Breast epithelium (tissue), 4 donors: ENCODE results near the gene FCN3. TPM values are rescaled to one million over a fixed set of nuclear protein-coding genes. Genes with fewer than 3 reads are reported as not detected.
A peak's percentile ranks its signal among the peaks of the same experiment; 100 is the strongest.

ENCODE experiments used
- DNase-seq, 2 donors: peaks; one replicate each; pipeline ENCODE4 v3.0.0-alpha.2; 2019; ENCODE audit warnings: low spot score in 2 of 2
- H3K27ac ChIP-seq, 2 donors: fragments of 200-600 bp; sonication (generic) in 1 of 2; one replicate each; pipeline ENCODE4 v1.5.1; 2016 to 2019; ENCODE audit warnings: mild to moderate bottlenecking in 1 of 2
- H3K27me3 ChIP-seq, 2 donors: fragments of 200-600 bp; sonication (generic) in 1 of 2; one replicate each; pipeline versions ENCODE4 v1.5.1 to v1.6.0; 2017 to 2019; ENCODE audit warnings: control low read depth in 1 of 2, mild to moderate bottlenecking in 1 of 2
- H3K36me3 ChIP-seq: fragments of 200-600 bp; one replicate; pipeline ENCODE4 v1.5.1; 2019
- H3K4me1 ChIP-seq, 2 donors: fragments of 200-600 bp; sonication (generic); one replicate each; pipeline ENCODE4 v1.5.1; 2016 to 2019; ENCODE audit warnings: control low read depth in 1 of 2
- H3K4me3 ChIP-seq, 3 donors: fragments of 200-600 bp; sonication (generic); 1 replicate in 2 of 3; 2 replicates in 1 of 3; pipeline ENCODE4 v1.5.1; 2016 to 2019; ENCODE audit warnings: mild to moderate bottlenecking in 3 of 3, moderate library complexity in 2 of 3
- H3K9me3 ChIP-seq, 2 donors: fragments of 200-600 bp; sonication (generic) in 1 of 2; one replicate each; pipeline ENCODE4 v1.5.1; 2016 to 2019; ENCODE audit warnings: control low read depth in 1 of 2
- CTCF ChIP-seq, 3 donors: fragments of 450-650 bp; IDR thresholded peaks; one replicate each; pipeline ENCODE4 v1.5.1; 2016 to 2017; ENCODE audit warnings: antibody characterized with exemption in 3 of 3, mild to moderate bottlenecking in 3 of 3, moderate library complexity in 3 of 3
- POLR2A ChIP-seq: fragments of 450-650 bp; IDR thresholded peaks from one replicate; pipeline ENCODE4 v1.6.1; 2016; ENCODE audit warnings: antibody characterized with exemption, mild to moderate bottlenecking, moderate library complexity
- POLR2AphosphoS5 ChIP-seq, 3 donors: sonication (generic); formaldehyde crosslinking; IDR thresholded peaks; one replicate each; pipeline ENCODE4 v1.6.1; 2017; ENCODE audit warnings: antibody characterized with exemption in 3 of 3
- intact Hi-C: fragments of 100-400 bp; cut with DNase I; formaldehyde crosslinking; loops from one replicate; pipeline ENCODE4 v1.15.1; 2023; ENCODE audit warnings: low total_unique reads
- total RNA-seq, 3 donors: library from RNA; depleted of rRNA; stranded (reverse); fragments of >200 nt; gene quantifications; one replicate each; pipeline ENCODE4 v1.1.0, GENCODE V29; 2016

FCN3 gene
- total RNA-seq, 3 donors from 2014 or later, result 6.0 to 10.5 (median 7.4) TPM

GRCh38 chr1:27342778-27343638 is 31.6 kb downstream of the FCN3 start:
- Histone ChIP-seq H3K4me1 (peaks cover 3 to 4% of the 10 kb centered on the region in 2 donors), H3K4me3 (peak overlapping the region in 2 of 3 donors; percentile 60 to 70), H3K27me3 (no peaks in the 10 kb centered on the region), H3K27ac (peak overlapping the region; percentile 87 to 89), H3K36me3 (no peaks in the 10 kb centered on the region), H3K9me3 (no peaks in the 10 kb centered on the region)
- intact Hi-C loops, result no loop called here
- TF ChIP-seq CTCF (IDR thresholded peaks at IDR 0.05), result no peak
- no peak for TF ChIP-seq POLR2AphosphoS5 (IDR thresholded peaks at IDR 0.05)
- TF ChIP-seq POLR2A, result no peak
- peak; percentile 61 to 79 for DNase-seq

GRCh38 chr1:27342391-27342777 is 32.2 kb downstream of the FCN3 start:
- H3K36me3 ChIP-seq, result no peaks in the 10 kb centered on the region
- no peaks in the 10 kb centered on the region for H3K9me3 ChIP-seq
- DNase-seq, result peak in 1 of 2 donors; percentile 38
- TF ChIP-seq CTCF (IDR thresholded peaks at IDR 0.05) (no peak), POLR2A (no peak), POLR2AphosphoS5 (IDR thresholded peaks at IDR 0.05) (peak in 1 of 3 donors; percentile 4)
- H3K4me3 ChIP-seq, result peak overlapping the region in 2 of 3 donors; percentile 60 to 70
- peaks cover 3 to 4% of the 10 kb centered on the region in 2 donors for H3K4me1 ChIP-seq
- H3K27ac ChIP-seq, result peak overlapping the region; percentile 87 to 89
- intact Hi-C loops, result no loop called here
- no peaks in the 10 kb centered on the region for H3K27me3 ChIP-seq

GRCh38 chr1:27341525-27342252 is 32.9 kb downstream of the FCN3 start, which contains the start of gene SYTL1:
SYTL1 (plus strand) TSS chr1:27342022; CDS start chr1:27345335, 3,313 bp downstream.
- Histone ChIP-seq H3K4me1 (peaks cover 3 to 4% of the 10 kb centered on the region in 2 donors), H3K4me3 (peak within 1 kb of the TSS in 2 of 3 donors; percentile 60 to 70), H3K27ac (peak within 1 kb of the TSS; percentile 87 to 89), H3K9me3 (no peaks in the 10 kb centered on the region), H3K36me3 (no peaks in the 10 kb centered on the region), H3K27me3 (no peaks in the 10 kb centered on the region)
- intact Hi-C loops, result no loop called here
- TF ChIP-seq CTCF (IDR thresholded peaks at IDR 0.05) (no peak), POLR2AphosphoS5 (IDR thresholded peaks at IDR 0.05) (no peak), POLR2A (no peak)
- DNase-seq, result peak; percentile 64 to 70

DNA sequence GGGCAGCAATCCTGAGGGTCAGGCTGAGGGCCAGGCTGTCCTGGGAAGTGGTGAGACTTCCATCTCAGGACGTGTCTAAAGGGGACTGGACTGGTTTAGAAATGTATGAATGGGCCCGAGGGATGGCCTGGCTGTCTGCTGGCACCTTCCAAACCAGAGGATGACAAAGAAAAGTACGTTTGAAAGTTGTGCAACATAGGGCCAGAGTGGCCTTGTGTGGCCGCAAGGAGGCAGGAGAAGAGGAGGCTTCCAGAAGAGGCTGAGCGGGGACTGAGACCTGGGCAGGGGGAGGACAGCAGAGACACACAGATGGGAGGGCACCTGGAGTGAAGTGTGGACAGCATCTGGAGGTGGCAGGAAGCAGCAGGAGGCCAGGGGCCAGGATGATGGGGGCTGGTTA is 35.4 kb downstream of the FCN3 start:
- intact Hi-C loops, result loop anchor here (2.0 kb wide), 1 partner anchor 54 kb away; no protein-coding TSS in a partner anchor
- peaks cover 3% of the 10 kb centered on the region for H3K36me3 ChIP-seq

DNA sequence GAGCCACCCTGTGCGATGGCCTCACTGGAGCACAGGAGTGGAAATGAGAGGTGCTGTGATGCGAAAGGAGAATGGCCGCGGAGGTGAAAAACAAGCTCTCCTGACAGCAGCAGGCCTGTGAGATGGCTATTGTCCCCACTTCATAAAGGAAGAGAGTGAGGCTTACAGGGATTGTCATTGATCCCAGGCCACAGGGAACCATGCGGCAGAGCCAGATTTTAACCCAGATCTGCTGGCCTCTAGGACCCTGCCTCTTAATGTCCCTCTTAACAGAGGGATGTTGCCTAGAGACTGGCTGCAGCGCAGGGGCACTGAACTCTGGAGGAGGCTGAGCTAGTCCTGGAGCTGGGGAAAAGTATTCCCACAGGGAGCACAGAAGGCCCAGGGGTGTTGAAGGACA is 35.9 kb downstream of the FCN3 start:
- peaks cover 5% of the 10 kb centered on the region for H3K36me3 ChIP-seq
- peaks cover 3 to 4% of the 10 kb centered on the region in 2 donors for H3K4me1 ChIP-seq
- intact Hi-C loops, result loop anchor here (2.0 kb wide), 1 partner anchor 54 kb away; no protein-coding TSS in a partner anchor
- DNase-seq, result no peak
- TF ChIP-seq POLR2A, result no peak
- TF ChIP-seq CTCF (IDR thresholded peaks at IDR 0.05), result no peak
- no peak for TF ChIP-seq POLR2AphosphoS5 (IDR thresholded peaks at IDR 0.05)
- no peak overlapping the region for H3K4me3 ChIP-seq
- no peak overlapping the region for H3K27ac ChIP-seq
- H3K27me3 ChIP-seq, result no peaks in the 10 kb centered on the region
- no peaks in the 10 kb centered on the region for H3K9me3 ChIP-seq

More for the DNA sequence above, 35.4 kb downstream of the FCN3 start:
- Histone ChIP-seq H3K9me3 (no peaks in the 10 kb centered on the region), H3K27me3 (no peaks in the 10 kb centered on the region), H3K4me3 (no peak overlapping the region), H3K4me1 (peaks cover 3 to 4% of the 10 kb centered on the region in 2 donors), H3K27ac (no peak overlapping the region)
- no peak for TF ChIP-seq POLR2A
- DNase-seq, result no peak
